WTC11 (cell line): ENCODE results near the gene JADE2. TPM values are rescaled to one million over a fixed set of nuclear protein-coding genes. Genes with fewer than 3 reads are reported as not detected.

Experiments used
- ATAC-seq: fragments of 200-7000 bp; cut with Tn5 transposase; 2 replicates; pipeline ENCODE4 v1.10.0; 2021; ENCODE audit warnings: mild to moderate bottlenecking, moderate library complexity
- CTCF ChIA-PET: fragments of 300-600 bp; sonication (Branson Sonifier 250); formaldehyde crosslinking; loops from one replicate; lab custom pipeline; 2021; ENCODE audit warnings: antibody characterized with exemption; lab: Charles Lee
- POLR2A ChIA-PET: fragments of 350-600 bp; sonication (Branson Sonifier 250); formaldehyde crosslinking; loops from one replicate; lab custom pipeline; 2021; ENCODE audit warnings: antibody characterized with exemption; lab: Charles Lee
- DNase-seq: peaks from one replicate; pipeline ENCODE4 v3.0.0; 2021; ENCODE audit warnings: low spot score
- H3K27ac Mint-ChIP-seq: 2 replicates; pipeline ENCODE4 v1.8.0; 2021; ENCODE audit warnings: mixed read lengths
- H3K27me3 Mint-ChIP-seq: 2 replicates; pipeline ENCODE4 v1.8.0; 2021; ENCODE audit warnings: low read depth, mild to moderate bottlenecking, moderate library complexity, mixed read lengths
- H3K36me3 Mint-ChIP-seq: 2 replicates; pipeline ENCODE4 v1.8.0; 2021; ENCODE audit warnings: mixed read lengths
- H3K4me1 Mint-ChIP-seq: 2 replicates; pipeline ENCODE4 v1.8.0; 2022; ENCODE audit warnings: mixed read lengths
- H3K4me3 Mint-ChIP-seq: 2 replicates; pipeline ENCODE4 v1.8.0; 2021; ENCODE audit warnings: mild to moderate bottlenecking, moderate library complexity, mixed read lengths
- H3K9me3 Mint-ChIP-seq: 2 replicates; pipeline ENCODE4 v1.8.0; 2021; ENCODE audit warnings: mixed read lengths
- ATF1 ChIP-seq: sonication (generic); formaldehyde crosslinking; IDR thresholded peaks from 2 replicates; pipeline ENCODE4 v1.8.1; 2023; ENCODE audit warnings: mild to moderate bottlenecking, moderate library complexity, missing genetic modification reagents
- GABPB1 ChIP-seq: sonication (generic); formaldehyde crosslinking; IDR thresholded peaks from 2 replicates; pipeline ENCODE4 v1.8.1; 2023; ENCODE audit warnings: mild to moderate bottlenecking, missing genetic modification reagents
- ZNF121 ChIP-seq: sonication (generic); formaldehyde crosslinking; IDR thresholded peaks from 2 replicates; pipeline ENCODE4 v1.8.0; 2023; ENCODE audit warnings: missing genetic modification reagents
- ZNF423 ChIP-seq: fragments of 250-450 bp; sonication (Bioruptor Pico); IDR thresholded peaks from 2 replicates; pipeline ENCODE4 v2.1.2; 2022; ENCODE audit warnings: mild to moderate bottlenecking, moderate library complexity
- ZNF512 ChIP-seq: sonication (generic); formaldehyde crosslinking; IDR thresholded peaks from 2 replicates; pipeline ENCODE4 v1.8.1; 2022; ENCODE audit warnings: missing genetic modification reagents, borderline replicate concordance
- total RNA-seq: library from RNA; stranded (reverse); gene quantifications from 3 replicates; pipeline ENCODE4 v1.2.3, GENCODE V29; 2021
- TF ChIP-seq, protein P1 (sequence below): fragments of 250-450 bp; sonication (Bioruptor Pico); IDR thresholded peaks from 2 replicates; pipeline ENCODE4 v1.9.0; 2021; ENCODE audit warnings: mild to moderate bottlenecking
- TF ChIP-seq, protein P2 (sequence below): fragments of 250-450 bp; sonication (Bioruptor Pico); IDR thresholded peaks from 2 replicates; pipeline ENCODE4 v1.9.0; 2021; ENCODE audit warnings: mild to moderate bottlenecking
- TF ChIP-seq, protein P3 (sequence below): sonication (generic); formaldehyde crosslinking; conservative IDR thresholded peaks from 2 replicates; pipeline ENCODE4 v1.8.1; 2023; ENCODE audit warnings: mild to moderate bottlenecking, low read depth, missing genetic modification reagents, moderate library complexity

The JADE2 gene
- total RNA-seq, 1 experiment from 2014 or later = 40.8 TPM

- TF ChIP-seq, protein P1, sequence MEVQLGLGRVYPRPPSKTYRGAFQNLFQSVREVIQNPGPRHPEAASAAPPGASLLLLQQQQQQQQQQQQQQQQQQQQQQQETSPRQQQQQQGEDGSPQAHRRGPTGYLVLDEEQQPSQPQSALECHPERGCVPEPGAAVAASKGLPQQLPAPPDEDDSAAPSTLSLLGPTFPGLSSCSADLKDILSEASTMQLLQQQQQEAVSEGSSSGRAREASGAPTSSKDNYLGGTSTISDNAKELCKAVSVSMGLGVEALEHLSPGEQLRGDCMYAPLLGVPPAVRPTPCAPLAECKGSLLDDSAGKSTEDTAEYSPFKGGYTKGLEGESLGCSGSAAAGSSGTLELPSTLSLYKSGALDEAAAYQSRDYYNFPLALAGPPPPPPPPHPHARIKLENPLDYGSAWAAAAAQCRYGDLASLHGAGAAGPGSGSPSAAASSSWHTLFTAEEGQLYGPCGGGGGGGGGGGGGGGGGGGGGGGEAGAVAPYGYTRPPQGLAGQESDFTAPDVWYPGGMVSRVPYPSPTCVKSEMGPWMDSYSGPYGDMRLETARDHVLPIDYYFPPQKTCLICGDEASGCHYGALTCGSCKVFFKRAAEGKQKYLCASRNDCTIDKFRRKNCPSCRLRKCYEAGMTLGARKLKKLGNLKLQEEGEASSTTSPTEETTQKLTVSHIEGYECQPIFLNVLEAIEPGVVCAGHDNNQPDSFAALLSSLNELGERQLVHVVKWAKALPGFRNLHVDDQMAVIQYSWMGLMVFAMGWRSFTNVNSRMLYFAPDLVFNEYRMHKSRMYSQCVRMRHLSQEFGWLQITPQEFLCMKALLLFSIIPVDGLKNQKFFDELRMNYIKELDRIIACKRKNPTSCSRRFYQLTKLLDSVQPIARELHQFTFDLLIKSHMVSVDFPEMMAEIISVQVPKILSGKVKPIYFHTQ = no peak
- no peak for TF ChIP-seq ZNF423
- no peak for TF ChIP-seq ATF1
- TF ChIP-seq GABPB1 = no peak
- TF ChIP-seq, all 79 proteins: peak for 0
Measured at GRCh38 chr5:134620634-134621033, 95.2 kb downstream of the JADE2 start (continued).

DNA sequence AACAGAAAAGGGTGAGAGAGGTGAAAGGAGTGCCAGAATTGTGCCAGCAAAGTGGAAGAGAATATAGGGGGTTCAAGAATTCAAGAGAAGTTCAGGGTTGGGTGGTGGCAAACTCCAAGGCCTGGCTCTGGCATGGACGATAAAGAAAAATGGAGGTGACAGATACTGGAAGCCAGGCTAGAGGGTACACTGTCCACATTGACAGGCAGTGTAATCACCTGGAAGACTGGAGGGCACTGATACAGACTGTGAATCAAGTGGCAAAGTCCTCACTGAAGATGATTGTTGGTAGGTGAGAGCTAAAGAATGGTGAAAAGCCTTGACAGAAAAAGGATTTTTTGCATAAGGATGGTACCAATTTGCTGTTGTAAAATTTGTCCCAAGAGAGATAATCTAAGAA lies 100.1 kb downstream of the JADE2 start:
- TF ChIP-seq ZNF121 (CRISPR knock-in tag) = no peak
- Mint-ChIP-seq H3K27ac (no peak overlapping the region), H3K4me3 (no peak overlapping the region), H3K9me3 (no peaks in the 10 kb centered on the region), H3K4me1 (no peaks in the 10 kb centered on the region), H3K27me3 (no peaks in the 10 kb centered on the region), H3K36me3 (peaks cover 15% of the 10 kb centered on the region)
- ATAC-seq = no peak
- CTCF ChIA-PET = no interaction called here
- DNase-seq = no peak
- POLR2A ChIA-PET = interaction anchor here (0.7 kb wide), 1 partner anchor 226 kb away, joined by 12 read pairs; no protein-coding TSS in a partner anchor

DNA sequence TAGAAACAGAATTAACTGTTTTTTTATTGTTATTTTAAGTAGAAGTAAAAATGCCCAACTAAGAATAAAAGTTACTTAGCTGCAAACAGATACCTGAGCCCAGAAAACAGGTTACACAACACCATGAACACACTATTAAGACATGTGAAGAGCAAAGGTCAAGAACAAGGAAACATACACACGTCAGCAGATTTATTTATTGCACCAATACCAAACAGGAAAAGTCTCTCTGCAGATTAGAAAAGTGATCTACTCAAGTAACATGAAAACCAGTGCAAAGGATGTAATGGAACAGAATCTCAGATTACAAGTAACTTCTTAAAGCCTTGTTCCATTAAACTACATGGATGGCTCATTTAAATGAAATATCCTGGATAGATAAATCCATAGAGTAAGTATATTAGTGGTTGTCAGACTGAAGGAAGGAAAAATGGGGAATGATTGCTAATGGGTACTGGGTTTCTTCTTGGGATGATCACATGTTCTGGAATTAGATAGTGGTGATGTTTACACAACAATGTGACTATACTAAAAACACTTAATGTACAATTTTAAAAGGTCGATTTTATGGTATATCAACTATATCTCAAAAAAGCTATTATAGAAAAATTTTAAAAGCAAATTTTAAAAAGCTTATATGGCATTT lies 101.0 kb downstream of the JADE2 start:
- TF ChIP-seq, protein P2, sequence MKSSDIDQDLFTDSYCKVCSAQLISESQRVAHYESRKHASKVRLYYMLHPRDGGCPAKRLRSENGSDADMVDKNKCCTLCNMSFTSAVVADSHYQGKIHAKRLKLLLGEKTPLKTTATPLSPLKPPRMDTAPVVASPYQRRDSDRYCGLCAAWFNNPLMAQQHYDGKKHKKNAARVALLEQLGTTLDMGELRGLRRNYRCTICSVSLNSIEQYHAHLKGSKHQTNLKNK (CRISPR knock-in tag) = no peak
- TF ChIP-seq, protein P3, sequence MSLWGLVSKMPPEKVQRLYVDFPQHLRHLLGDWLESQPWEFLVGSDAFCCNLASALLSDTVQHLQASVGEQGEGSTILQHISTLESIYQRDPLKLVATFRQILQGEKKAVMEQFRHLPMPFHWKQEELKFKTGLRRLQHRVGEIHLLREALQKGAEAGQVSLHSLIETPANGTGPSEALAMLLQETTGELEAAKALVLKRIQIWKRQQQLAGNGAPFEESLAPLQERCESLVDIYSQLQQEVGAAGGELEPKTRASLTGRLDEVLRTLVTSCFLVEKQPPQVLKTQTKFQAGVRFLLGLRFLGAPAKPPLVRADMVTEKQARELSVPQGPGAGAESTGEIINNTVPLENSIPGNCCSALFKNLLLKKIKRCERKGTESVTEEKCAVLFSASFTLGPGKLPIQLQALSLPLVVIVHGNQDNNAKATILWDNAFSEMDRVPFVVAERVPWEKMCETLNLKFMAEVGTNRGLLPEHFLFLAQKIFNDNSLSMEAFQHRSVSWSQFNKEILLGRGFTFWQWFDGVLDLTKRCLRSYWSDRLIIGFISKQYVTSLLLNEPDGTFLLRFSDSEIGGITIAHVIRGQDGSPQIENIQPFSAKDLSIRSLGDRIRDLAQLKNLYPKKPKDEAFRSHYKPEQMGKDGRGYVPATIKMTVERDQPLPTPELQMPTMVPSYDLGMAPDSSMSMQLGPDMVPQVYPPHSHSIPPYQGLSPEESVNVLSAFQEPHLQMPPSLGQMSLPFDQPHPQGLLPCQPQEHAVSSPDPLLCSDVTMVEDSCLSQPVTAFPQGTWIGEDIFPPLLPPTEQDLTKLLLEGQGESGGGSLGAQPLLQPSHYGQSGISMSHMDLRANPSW (CRISPR knock-in tag) = no peak
- TF ChIP-seq ZNF512 = no peak
- ATAC-seq (no peak), DNase-seq (no peak)
- ChIA-PET POLR2A (interaction anchor here (0.7 kb wide), 2 partner anchors 34 to 225 kb away, joined by 3 to 12 read pairs; no protein-coding TSS in a partner anchor), CTCF (interaction anchor here (1.4 kb wide), 1 partner anchor 39 kb away, joined by 5 read pairs; no protein-coding TSS in a partner anchor)
- H3K4me1 Mint-ChIP-seq = no peaks in the 10 kb centered on the region
- H3K36me3 Mint-ChIP-seq = peaks cover 8% of the 10 kb centered on the region; the same call in 1 of the 2 replicates
- H3K9me3 Mint-ChIP-seq = no peaks in the 10 kb centered on the region
- peak overlapping the region; percentile 6; the same call in 1 of the 2 replicates for H3K27ac Mint-ChIP-seq
- H3K4me3 Mint-ChIP-seq = no peak overlapping the region
- no peaks in the 10 kb centered on the region for H3K27me3 Mint-ChIP-seq

Other genes with a start within 250 kb of the JADE2 start
- 1.8 to 4.0 TPM (median 2.1 TPM) in 3 replicates for gene CDKL3, start 158.5 kb upstream of the JADE2 start, total RNA-seq
- gene UBE2B, start 154.1 kb upstream of the JADE2 start, total RNA-seq = 34.6 to 39.7 TPM (median 39.2 TPM) in 3 replicates
- gene CDKN2AIPNL, start 113.8 kb upstream of the JADE2 start, total RNA-seq = 54.3 to 60.7 TPM (median 59.8 TPM) in 3 replicates
- 27.2 to 31.3 TPM (median 27.6 TPM) in 3 replicates for gene SAR1B, start 107.2 kb downstream of the JADE2 start, total RNA-seq
- gene SEC24A, start 123.1 kb downstream of the JADE2 start, total RNA-seq = 25.0 to 30.5 TPM (median 27.5 TPM) in 3 replicates
- 39.7 to 43.9 TPM (median 42.1 TPM) in 3 replicates for gene CAMLG, start 212.9 kb downstream of the JADE2 start, total RNA-seq
- 91.4 to 123 TPM (median 93.1 TPM) in 3 replicates for gene DDX46, start 233.1 kb downstream of the JADE2 start, total RNA-seq